GM18870 (cell line): Measurements from ENCODE around the gene CCDC69.
"Not testable (repeated sequence)": the region's sequence is repeated elsewhere in the genome, so short reads cannot be mapped to it uniquely, and the experiment has no call there.

Experiments used
- ATAC-seq: cut with Tn5 transposase; IDR thresholded peaks from one replicate; pipeline ENCODE4 v1.9.1; 2021; ENCODE audit warnings: moderate library complexity; ENCODE audit not compliant: unreplicated experiment

Gene CCDC69

DNA sequence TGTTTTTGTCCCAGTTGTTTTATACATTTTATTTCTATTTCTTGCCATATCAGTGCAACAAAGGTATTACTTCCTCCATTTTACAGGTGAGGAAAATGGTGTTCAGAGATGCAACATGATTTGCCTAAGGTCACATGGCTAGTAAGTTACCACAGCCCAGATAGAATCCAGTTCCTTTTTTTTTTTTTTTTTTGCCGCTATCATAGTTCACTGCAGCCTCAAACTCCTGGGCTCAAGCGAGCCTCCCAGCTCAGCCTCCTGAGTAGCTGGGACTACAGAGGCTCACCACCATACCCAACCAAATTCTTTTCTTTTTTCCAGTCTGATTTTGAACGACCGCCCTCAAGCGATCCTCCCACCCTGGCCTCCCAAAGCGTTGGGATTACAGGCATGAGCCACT, 480 bp upstream of the CCDC69 start:
- ATAC-seq, result no peak

DNA sequence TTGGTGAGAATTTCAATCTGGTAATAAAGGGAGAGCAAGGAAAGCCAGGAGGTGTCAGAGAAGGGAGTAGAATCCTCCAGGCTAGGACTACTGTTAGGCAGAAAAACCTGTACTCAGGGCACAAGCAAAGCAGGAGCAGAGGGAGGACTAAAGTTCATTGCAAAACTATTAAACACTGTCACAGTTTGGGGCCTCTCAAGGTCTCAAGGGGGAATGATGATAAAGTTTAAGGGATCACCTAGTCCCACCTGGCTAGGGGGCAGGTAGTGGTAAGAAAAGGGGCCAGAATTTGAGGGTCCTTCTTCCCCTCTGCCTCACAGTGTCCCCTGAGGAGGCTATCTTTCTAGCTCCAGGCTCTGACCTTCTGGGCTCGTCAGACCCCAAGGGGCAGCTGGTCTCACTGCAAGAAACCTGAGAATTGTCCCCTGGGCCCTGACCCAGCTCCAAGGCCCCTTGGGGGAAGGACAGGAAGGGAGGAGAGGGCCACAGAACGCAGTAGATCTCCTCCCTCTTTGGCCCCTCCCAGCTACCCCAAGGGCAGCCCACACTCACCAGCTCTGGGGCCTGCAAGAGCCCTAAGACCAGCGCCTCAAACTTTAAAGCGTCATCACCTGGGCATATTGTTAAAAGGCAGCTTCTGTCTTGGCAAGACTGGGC, 974 bp downstream of the CCDC69 start:
- peak; percentile 52 for ATAC-seq

DNA sequence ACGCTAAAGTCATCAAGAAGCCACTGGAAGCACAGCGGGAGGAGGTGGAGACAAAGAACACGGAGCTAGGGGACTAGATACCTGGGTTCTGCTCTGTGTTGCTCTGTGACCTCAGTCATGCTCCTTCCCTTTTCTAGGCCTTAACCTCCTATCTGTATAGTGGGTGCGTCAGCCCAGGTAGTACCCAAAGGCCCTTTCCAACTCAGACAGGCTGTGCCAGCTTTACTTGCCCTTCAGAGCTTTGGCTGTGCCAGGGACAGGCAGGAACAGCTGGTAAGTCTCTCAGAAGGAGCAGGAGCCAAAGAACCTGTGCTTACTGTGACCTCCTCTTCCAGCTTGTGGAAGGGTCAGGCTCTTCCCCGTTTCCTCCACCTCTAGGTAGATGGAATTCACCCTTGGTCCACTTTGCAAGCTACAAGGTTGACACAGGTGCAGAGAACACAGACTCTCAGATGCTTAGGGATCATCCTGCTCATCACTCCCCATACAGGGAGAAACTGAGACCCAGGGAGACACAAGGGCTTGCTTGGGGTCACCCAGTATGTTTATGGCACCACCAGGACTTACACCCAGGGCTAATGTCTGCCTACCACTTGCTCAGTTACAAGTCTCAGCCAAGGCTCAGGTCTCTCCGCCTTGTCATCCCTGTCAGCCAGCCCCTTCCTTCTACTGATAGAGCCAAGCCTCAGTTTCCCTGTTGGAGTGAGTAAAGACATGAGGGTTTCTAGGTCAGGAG, 1.7 kb downstream of the CCDC69 start:
- no peak for ATAC-seq

DNA sequence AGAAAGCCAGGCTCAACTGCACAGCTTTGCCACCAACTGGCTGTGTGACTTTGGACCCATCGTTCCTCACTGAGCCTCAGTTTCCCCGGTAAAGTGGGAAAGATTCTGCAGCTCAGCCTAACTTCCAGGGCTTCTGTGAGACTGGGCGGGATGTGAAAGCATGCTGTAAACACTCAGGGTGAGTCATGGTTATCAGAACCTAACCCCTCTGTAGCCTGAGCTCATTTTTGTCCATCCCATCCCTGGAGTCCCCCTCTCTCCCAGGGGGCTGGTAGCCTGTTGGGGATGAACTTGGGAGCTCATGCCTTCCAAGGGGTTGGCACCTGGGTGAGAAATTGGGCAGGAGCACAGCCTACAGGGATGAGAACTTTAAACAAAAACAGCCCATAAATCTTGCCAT, 2.3 kb downstream of the CCDC69 start:
- no peak for ATAC-seq

DNA sequence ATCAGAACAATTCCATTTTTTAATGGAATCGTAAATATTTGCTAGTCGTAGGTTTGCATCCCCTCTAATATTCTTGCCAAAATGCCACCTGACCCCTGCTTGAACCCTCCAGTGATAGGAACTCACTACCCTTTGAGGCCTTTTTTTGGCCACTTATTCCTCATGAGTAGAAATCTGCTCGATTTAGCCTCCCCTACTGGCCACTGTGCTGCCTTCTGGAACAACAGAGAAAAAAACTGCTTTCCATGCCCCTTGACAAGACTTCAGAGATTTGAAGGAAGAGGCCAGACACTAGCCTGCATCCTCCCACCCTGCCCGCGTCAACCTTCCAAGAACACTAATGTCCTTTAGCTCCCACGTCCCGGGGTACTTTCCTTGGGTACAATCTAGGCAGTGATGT, 4.1 kb downstream of the CCDC69 start:
- no peak for ATAC-seq

DNA sequence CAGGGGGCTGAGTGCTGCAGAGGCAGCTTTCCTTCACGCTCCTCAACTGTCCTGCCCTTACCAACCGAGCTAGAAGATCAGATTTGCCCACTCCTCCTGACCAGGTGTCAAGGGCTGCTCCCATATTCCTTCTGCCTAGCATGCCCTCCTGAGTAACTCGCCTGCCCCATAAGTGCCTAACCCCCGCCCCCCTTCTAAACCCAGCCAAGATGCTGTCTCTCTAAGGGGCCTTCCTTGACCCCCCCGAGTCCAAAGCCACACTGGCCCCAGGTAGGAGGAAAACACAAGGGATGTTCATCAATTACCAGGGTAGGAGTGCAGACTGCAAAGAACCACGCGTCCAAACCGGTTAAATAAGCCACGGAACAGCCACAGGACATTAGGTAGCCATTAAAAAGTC, 4.8 kb downstream of the CCDC69 start:
- no peak for ATAC-seq

DNA sequence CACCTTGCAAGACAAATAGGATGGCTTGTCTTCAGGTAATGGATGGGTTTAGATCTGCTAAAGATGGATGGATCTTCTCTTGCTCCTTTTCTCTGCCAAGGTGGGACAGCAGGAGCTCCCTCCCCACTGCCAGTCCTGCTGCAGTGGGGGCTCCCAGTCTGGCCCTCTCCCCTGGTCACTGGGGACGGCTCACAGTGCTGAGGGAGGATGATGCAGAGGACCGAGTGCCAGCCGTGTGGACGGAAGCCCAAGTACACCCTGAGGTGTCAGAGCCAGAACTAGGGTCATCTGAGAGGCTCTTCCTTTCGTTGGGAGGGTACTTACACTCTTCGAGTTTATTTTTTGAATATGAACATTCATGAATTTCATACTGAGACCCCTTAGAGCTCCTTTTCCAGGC, 5.7 kb downstream of the CCDC69 start:
- ATAC-seq, result no peak

DNA sequence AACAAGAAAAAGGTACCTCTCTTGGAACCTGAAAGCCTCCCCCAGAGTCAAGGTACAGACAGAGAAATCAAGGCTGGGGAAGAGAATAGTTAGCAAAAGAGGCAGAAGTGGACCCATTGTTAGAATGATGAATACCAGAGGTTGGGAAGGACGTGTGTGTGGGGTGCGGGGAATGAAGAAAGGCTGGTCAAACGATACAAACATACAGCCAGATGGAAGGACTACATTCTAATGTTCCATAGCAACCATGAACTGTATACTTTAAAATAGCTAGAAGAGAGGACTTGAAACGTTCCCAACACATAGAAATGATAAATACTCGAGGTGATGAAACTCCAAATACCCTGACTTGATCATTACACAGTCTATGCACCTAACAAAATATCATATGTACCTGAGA, 7.1 kb downstream of the CCDC69 start:
- ATAC-seq, result no peak

DNA sequence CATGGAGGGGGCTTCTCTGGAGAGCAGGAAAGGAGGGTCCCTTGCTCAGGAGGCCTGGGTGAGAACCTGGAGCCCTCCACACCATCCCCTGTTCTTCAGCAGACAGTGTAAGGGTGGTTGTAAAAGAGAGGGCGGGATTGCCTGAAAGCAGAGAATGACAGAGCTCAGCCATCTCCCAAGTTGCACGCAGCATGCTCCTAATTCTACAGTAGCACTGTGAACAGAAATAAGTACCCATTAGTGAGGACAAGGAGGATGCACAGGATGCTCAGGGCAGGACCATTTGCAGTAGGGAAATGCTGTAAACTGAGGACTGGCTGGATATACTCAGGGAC, 8.4 kb downstream of the CCDC69 start:
- no peak for ATAC-seq

DNA sequence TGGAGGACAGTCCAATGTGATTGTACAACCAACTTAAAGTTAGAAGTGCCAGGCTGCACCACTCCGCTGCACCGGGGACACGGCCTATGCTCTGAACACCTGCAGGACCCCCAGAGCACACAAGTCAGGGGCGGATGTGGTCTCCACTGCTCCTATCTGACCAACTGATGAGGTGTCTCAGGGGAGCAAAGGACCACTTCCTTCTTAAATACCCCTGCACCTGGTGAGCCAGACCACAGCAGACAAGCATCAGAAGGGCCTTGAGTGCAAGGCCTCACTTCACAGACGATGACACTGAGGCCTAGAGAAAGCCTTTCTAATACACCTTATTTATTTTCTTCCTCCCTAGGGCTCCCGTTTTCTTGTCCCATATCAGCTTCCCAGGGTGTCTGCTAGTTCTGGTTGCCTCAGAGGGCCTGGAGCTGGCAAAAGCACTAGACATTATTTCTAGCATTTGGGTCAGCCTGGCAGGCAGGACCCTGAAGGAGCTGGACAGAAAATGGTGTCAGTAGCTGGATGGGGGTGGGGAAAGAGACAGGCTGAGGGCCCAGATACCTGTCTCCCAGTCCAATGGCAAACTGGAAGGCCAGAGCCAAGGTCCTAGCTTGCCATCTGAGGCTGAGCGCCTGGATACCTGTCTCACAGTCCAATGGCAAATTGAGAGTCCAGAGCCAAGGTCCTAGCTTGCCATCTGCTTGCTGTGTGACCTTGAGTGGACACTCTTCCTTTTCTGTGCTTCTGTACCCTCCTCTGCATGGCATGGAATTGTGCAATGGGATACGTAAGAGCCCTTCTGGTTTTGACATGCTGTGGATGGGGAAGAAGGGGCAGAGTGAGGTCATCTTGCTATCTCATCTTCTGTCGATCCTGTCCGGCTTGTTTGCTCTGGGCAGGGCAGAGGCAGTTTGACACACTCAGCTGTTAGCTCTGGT, 9.0 kb downstream of the CCDC69 start:
- ATAC-seq, result peak; percentile 41

DNA sequence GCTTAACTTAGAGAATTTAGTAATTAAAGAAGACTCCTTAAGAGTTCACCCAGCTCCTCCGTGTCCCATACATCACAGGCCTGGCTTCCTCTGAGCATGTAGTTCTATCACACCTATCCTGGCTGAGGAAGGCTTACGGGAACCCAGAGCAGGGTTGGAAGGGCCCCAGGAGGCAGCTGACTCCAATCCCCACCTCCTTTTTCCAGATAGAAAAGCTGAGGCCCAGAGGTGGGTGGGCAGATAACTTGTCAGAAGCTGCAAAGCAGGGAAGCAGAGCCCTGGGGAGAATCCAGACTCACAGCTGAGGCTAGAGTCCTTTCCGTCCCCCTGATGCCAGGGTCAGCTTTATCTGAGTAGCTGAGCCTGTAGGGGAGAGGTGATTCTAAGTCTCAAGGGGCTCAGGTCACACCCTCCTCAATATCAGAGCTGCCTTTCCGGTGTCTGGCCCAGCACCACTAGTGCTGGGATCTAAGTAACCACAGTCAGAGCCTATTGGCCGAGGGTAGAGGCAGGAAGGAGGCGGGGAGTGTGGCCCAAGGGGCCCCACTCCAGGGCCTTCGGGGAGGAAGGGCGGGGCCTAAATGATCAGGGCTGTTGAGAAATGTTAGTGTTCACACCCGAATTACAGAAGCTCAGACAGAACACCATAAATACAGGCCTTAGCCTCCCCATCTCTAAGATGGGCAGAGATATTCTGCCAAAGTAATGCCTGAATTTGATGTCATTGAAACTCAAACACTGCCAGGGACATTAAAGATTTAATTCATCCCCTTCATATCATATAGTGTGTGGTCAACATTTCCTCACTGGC, 9.9 kb downstream of the CCDC69 start:
- ATAC-seq, result peak; percentile 73

DNA sequence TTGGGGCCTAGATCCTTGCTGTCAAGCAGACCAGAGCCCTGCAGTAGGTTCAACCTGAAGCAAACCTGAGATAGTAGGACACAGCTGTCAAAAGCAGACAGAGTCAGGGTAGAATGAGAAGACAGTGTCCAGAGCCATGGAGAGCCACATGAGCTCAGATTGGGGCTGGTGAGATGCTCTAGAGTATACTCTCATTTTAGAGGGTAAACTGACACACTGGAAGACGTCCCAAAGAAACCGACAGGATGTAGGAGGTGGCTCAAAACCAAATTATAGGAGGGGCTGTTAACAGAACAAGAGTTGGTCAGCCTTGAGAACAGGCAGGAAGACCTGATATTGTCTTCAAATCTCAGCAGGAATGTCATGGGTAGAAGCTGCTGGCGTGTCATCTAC, 11.5 kb downstream of the CCDC69 start:
- ATAC-seq, result no peak

DNA sequence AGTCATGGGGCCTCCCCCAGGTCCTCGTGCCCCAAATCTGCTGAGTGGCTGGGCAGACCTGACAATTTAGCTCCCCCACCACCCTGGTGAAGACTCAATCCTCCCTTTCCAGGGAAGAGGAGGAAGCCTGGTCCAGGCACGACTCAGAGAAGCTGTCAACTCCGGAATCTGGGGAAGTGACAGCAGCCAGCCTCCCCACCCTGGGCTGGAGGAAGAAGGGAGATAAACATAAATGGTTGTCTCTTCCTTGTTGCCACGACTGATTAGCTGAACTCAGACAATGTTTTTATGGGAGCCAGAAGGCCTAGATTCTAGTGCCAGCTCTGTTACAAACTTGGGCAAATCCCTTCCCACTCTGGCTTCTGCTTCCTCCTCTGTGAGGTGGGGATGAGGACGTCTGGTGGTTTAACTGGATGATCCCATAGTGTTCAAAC, 15.4 kb downstream of the CCDC69 start:
- ATAC-seq, result no peak

DNA sequence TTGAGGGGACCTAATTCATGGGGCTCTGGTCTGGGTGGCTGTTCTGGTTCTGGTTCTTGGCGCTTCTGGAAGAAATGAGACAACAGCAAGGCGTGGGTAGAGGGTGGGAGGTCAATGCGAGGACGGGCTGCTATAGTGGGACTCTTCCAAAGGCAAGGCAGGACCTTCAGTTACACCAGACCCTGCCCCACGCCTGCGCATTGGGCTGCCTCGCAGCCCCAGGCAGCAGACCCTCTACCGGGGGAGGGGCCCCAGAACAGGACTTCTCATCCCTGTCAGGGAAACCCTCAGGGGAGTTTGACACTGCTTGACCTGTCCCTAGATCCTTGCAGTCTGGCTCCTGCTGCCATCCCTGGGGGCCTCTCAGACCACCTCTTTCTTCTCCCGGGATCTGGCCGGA, 18.5 kb downstream of the CCDC69 start:
- no peak for ATAC-seq

DNA sequence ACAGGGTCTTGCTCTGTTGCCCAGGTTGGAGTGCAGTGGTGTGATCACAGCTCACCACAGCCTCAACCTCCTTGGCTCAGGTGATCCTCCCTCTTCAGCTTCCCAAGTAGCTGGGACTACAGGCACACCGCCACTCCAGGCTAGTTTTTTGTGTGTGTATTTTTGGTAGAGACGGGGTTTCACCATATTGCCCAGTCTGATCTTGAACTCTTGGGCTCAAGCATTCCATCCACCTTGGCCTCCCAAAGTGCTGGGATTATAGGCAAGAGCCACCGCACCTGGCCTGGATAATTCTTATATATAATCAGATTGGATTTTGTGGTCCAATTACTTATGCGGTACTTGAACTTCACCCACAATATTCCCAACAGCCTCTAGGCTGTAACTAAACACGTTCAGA, 19.8 kb downstream of the CCDC69 start:
- ATAC-seq, result no peak

DNA sequence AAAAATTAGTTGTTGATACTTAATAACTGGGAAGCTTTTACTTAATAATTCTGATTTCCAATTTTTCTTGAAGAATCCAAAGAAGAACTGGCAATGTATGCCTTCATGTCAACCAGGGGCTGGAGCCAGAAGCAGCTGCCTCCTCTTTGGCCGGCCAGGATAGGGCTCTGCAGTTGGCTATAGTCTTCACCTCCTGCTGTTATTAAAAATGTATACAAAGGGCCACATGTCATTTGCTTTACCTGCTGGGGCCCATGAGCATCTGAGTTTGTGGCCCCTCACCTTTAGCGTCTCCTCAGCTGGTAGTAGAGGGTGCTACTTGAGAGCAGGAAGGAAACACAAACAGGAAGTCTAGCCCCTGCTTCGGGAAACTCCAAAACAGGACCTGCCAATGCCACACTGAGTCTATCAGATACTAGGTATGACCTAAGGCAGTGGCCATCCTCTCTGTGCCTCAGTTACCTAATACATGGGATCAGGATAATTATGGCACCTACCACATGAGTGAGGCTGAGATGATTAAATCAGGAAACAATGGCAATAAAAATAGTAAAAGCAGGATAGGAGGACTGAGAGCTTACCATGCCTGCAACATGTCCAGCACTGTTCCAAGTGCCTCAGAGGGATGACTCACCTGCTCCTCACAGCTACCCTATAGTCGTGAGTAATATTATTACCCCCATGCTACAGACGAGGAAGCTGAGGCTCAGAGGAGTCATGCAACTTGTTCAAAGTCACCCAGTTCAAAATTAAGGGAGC, 21.3 kb downstream of the CCDC69 start:
- no peak for ATAC-seq

DNA sequence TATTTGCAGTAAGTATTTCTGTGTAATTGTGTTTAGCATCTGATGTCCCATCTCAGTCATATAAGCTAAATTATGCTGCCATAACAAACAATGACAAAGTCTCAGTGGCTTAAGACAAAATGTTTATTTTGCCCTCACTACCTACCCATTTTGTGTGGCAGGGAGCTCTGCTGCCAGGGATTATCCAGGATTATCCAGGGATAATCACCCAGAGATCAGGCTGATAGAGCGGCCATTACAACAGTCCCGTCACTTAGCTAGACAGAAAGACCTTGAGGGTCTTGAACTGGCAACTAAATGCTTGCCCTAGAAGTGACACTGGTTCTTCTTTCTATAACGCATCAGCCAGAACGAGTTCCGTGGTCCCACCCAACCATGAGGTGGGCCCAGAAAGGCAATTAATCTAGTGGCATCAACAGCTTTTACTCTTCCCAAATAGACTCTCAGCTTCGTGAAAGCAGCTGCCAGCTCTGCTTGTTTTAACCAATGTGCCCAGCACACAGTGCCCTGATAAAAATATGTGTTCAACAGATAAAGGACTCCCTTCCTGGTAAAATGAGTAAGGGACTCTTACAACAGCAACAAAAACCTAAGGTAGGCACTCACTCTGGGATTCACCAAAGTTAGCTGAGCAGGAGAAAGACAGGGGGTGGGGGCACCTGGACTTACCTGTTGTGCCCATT, 22.8 kb downstream of the CCDC69 start:
- ATAC-seq, result no peak

DNA sequence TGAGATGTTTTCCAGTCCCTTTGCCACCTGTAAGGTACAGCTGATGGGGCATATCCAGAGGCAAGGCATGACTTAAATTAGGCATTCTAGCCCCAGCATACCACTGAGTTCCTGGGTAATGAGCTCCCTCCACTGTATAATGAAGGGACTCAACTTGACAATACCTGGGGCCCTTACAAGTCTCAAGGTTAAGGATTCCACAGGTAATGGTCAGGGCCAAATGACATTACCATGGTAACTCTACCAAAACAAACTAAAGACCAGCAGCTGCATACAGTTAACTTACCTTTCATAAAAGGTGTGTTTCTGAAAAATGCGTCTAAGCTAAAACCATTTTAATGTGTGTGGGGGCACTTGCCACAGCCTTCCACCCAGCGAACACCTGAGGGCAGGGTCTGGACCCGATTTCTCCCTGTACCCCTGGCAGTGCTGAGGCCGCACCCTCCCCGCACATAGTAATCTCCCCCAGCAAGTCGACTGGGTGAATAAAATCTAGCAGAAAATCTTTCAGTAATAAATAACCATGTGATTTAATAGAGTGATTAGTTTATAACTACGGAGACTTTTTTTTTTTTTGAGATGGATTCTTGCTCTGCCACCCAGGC, 24.2 kb downstream of the CCDC69 start:
- ATAC-seq, result no peak

DNA sequence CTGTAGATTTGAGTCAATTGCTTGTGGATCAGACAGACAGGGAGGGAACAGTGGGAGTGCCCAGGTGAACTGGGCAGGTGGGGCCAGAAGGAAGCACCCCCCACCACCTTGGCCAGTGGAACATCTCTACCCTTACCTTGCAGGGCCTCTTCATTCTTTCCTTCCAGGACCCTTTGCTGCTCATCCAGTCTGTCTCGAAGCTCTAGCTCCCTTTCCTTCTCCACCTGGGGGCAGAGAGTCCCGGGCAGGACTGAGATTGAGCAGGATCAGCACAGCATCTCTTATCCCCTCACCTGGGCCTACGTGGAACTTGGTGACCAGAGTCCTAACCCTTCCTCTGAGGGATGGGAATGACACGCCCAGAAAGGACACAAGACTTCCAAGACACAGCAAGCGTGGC, 25.0 kb downstream of the CCDC69 start:
- no peak for ATAC-seq

DNA sequence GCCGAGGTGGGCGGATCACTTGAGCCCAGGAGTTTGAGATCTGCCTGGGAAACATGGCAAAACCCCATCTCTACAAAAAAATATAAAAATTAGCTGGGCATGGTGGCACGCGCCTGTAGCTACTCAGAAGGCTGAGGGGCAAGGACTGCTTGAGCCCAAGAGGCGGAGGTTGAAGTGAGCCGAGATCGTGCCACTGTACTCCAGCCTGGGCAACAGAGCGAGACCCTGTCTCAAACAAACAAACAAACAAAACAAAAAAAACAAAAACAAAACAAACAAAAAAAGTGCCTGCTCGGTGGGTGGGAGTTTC, 26.6 kb downstream of the CCDC69 start:
- ATAC-seq, result not testable (repeated sequence)
